Peyer's patch (tissue), 4 donors: ENCODE data around the gene GUCA2A. TPM values are rescaled to one million over a fixed set of nuclear protein-coding genes. Genes with fewer than 3 reads are reported as not detected.
A peak's percentile ranks its signal among the peaks of the same experiment; 100 is the strongest.

ENCODE experiments used
- DNase-seq, 3 donors: peaks; one replicate each; pipeline ENCODE4 v3.0.0-alpha.2; 2017 to 2019
- H3K27ac ChIP-seq, 4 donors: fragments of 200-600 bp; sonication (generic); one replicate each; pipeline ENCODE4 v1.5.1; 2016 to 2019
- H3K27me3 ChIP-seq, 2 donors: fragments of 200-600 bp; sonication (generic); one replicate each; pipeline ENCODE4 v1.5.1; 2019
- H3K36me3 ChIP-seq, 3 donors: fragments of 200-600 bp; sonication (generic); one replicate each; pipeline ENCODE4 v1.5.1; 2016 to 2019
- H3K4me1 ChIP-seq, 4 donors: fragments of 200-600 bp; sonication (generic); one replicate each; pipeline ENCODE4 v1.5.1; 2016 to 2019
- H3K4me3 ChIP-seq, 4 donors: fragments of 200-600 bp; sonication (generic); 1 replicate in 3 of 4; 2 replicates in 1 of 4; pipeline ENCODE4 v1.5.1; 2016 to 2019; ENCODE audit warnings: mild to moderate bottlenecking in 1 of 4
- H3K9me3 ChIP-seq, 4 donors: fragments of 200-600 bp; sonication (generic); one replicate each; pipeline ENCODE4 v1.5.1; 2016 to 2019; ENCODE audit warnings: mild to moderate bottlenecking in 1 of 4
- CTCF ChIP-seq, 6 experiments: fragments of 450-650 bp in 4 of 6; fragments of 200-600 bp in 2 of 6; sonication (generic) in 1 of 6; IDR thresholded peaks; one replicate each; pipeline ENCODE4 v1.5.1; 2017 to 2019; ENCODE audit warnings: antibody characterized with exemption in 6 of 6, mild to moderate bottlenecking in 3 of 6, moderate library complexity in 1 of 6
- POLR2A ChIP-seq, 2 donors: fragments of 450-650 bp; IDR thresholded peaks; one replicate each; pipeline ENCODE4 v1.5.1; 2017; ENCODE audit warnings: antibody characterized with exemption in 2 of 2, mild to moderate bottlenecking in 2 of 2, moderate library complexity in 2 of 2
- total RNA-seq, 4 donors: library from RNA; depleted of rRNA; stranded (reverse); fragments of >200 nt; gene quantifications; one replicate each; pipeline ENCODE4 v1.1.0, GENCODE V29; 2016

GUCA2A gene
- total RNA-seq, 4 donors from 2014 or later: 27.2 to 4,654 (median 2,038) TPM

- Histone ChIP-seq H3K27ac (no peak overlapping the region), H3K4me1 (peaks cover 0 to 12% (median 4%) of the 10 kb centered on the region in 4 donors), H3K4me3 (no peak overlapping the region), H3K27me3 (no peaks in the 10 kb centered on the region), H3K36me3 (peaks cover 0 to 10% (median 0%) of the 10 kb centered on the region in 3 donors), H3K9me3 (no peaks in the 10 kb centered on the region)
- peak; percentile 28 to 71 (median 62) for TF ChIP-seq CTCF (IDR thresholded peaks at IDR 0.05)
- TF ChIP-seq POLR2A (IDR thresholded peaks at IDR 0.05): no peak
- no peak for DNase-seq
Observed at GRCh38 chr1:42176902-42177519, 12.5 kb upstream of the GUCA2A start.

- Histone ChIP-seq H3K4me1 (peaks cover 0 to 18% (median 4%) of the 10 kb centered on the region in 4 donors), H3K4me3 (no peak overlapping the region), H3K27ac (no peak overlapping the region), H3K27me3 (no peaks in the 10 kb centered on the region), H3K36me3 (peaks cover 0 to 5% (median 0%) of the 10 kb centered on the region in 3 donors), H3K9me3 (no peaks in the 10 kb centered on the region)
- DNase-seq: no peak
- TF ChIP-seq POLR2A (IDR thresholded peaks at IDR 0.05) (no peak), CTCF (IDR thresholded peaks at IDR 0.05) (no peak)
Observed at GRCh38 chr1:42175314-42176054, 10.9 kb upstream of the GUCA2A start.

- no peak for TF ChIP-seq POLR2A (IDR thresholded peaks at IDR 0.05)
- no peak for TF ChIP-seq CTCF (IDR thresholded peaks at IDR 0.05)
- DNase-seq: no peak
- no peaks in the 10 kb centered on the region for H3K9me3 ChIP-seq
- H3K4me3 ChIP-seq: no peak overlapping the region
- peaks cover 0 to 18% (median 4%) of the 10 kb centered on the region in 4 donors for H3K4me1 ChIP-seq
- no peaks in the 10 kb centered on the region for H3K27me3 ChIP-seq
- H3K36me3 ChIP-seq: no peaks in the 10 kb centered on the region
- H3K27ac ChIP-seq: no peak overlapping the region
Observed at GRCh38 chr1:42173961-42174735, 9.6 kb upstream of the GUCA2A start.

- no peaks in the 10 kb centered on the region for H3K9me3 ChIP-seq
- TF ChIP-seq CTCF (IDR thresholded peaks at IDR 0.05) (peak; percentile 85 to 97 (median 90)), POLR2A (IDR thresholded peaks at IDR 0.05) (no peak)
- H3K36me3 ChIP-seq: no peaks in the 10 kb centered on the region
- peak; percentile 45 to 86 (median 74) for DNase-seq
- H3K27ac ChIP-seq: peak overlapping the region in 3 of 4 donors; percentile 44 to 94 (median 81)
- no peak overlapping the region for H3K4me3 ChIP-seq
- H3K27me3 ChIP-seq: no peaks in the 10 kb centered on the region
- peaks cover 0 to 18% (median 4%) of the 10 kb centered on the region in 4 donors for H3K4me1 ChIP-seq
Observed at GRCh38 chr1:42173155-42173933, 8.8 kb upstream of the GUCA2A start.
